Measurements from ENCODE around the gene PDCD10. TPM values are rescaled to one million over a fixed set of nuclear protein-coding genes. Genes with fewer than 3 reads are reported as not detected.

PDCD10 gene
- total RNA-seq, 4 donors from 2014 or later, result 45.4 to 83.5 (median 73.0) TPM

- Histone ChIP-seq H3K27me3 (no peaks in the 10 kb centered on the region), H3K9me3 (no peaks in the 10 kb centered on the region), H3K4me3 (no peak overlapping the region), H3K27ac (no peak overlapping the region), H3K4me1 (peaks cover 0 to 4% of the 10 kb centered on the region in 2 donors), H3K36me3 (no peaks in the 10 kb centered on the region)
- no peak for TF ChIP-seq CTCF (IDR thresholded peaks at IDR 0.05)
- no peak for TF ChIP-seq POLR2A (IDR thresholded peaks at IDR 0.05)
- DNase-seq, result no peak
- intact Hi-C loops (cut with DNase I; ENCODE audit: low total_unique reads), result no loop called here
Observed at GRCh38 chr3:167729591-167729990, 5.1 kb downstream of the PDCD10 start.

DNA sequence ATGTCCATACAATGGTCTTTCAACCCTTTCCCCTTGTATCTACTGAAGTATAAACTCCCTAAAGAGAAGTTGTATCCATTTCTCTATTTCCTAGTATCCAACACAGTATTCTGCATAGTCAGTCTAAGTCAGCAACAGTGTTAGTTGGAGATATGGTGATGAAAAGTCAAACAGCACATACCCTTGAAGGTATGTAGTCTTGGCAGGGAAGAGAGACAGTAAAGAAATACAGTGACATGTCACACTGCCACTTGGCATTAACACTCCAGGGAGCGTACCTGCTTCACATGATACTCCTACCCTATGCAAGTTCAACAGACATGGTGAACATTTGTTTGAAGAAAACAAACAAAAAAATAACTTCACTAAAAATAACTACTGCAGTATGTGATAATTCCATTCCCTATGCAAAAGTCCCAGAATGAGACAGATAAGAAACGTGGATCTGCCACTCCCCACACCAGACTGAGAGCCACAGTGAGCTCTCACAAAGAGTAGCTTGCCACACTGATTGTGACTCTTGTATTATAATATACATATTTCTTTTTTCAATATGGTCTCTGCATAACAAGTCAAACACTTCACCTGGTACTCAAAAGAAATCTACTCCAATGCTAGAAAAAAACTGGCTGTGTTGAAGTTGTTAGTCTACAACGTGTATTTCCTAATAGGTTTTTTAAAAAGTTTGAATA is 5.9 kb downstream of the PDCD10 start:
- Histone ChIP-seq H3K27ac (no peak overlapping the region), H3K4me3 (no peak overlapping the region), H3K9me3 (no peaks in the 10 kb centered on the region), H3K4me1 (peaks cover 0 to 4% of the 10 kb centered on the region in 2 donors), H3K27me3 (no peaks in the 10 kb centered on the region), H3K36me3 (no peaks in the 10 kb centered on the region)
- DNase-seq, result no peak
- TF ChIP-seq POLR2A (IDR thresholded peaks at IDR 0.05) (no peak), CTCF (IDR thresholded peaks at IDR 0.05) (no peak)
- intact Hi-C loops (cut with DNase I; ENCODE audit: low total_unique reads), result no loop called here

GRCh38 chr3:167728176-167728575 is 6.5 kb downstream of the PDCD10 start:
- Histone ChIP-seq H3K27me3 (no peaks in the 10 kb centered on the region), H3K4me1 (peaks cover 0 to 4% of the 10 kb centered on the region in 2 donors), H3K27ac (no peak overlapping the region), H3K9me3 (no peaks in the 10 kb centered on the region), H3K4me3 (no peak overlapping the region), H3K36me3 (no peaks in the 10 kb centered on the region)
- no peak for DNase-seq
- intact Hi-C loops (cut with DNase I; ENCODE audit: low total_unique reads), result no loop called here
- TF ChIP-seq POLR2A (IDR thresholded peaks at IDR 0.05) (no peak), CTCF (IDR thresholded peaks at IDR 0.05) (no peak)

DNA sequence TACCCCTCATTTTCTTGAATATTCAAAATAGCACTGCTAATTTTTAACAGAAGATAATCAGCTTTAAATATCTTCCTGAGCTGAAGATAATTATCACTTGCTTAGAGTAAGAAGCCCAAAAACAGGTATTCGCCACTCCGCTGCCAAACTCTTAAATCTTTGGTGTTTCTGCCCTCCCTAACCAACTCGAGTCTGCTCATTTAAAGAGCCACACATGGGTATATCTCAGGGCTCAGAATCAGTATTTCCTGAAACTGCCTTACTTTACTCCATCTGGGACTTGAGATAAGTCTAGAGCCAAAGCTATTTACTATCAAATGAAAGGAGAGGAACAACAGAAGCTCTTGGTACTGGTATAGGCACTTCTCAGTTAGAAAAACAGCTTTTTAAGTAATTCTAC is 10.8 kb downstream of the PDCD10 start:
- peaks cover 0 to 1% of the 10 kb centered on the region in 2 donors for H3K4me1 ChIP-seq
- no peak for TF ChIP-seq POLR2A (IDR thresholded peaks at IDR 0.05)
- no peak for TF ChIP-seq CTCF (IDR thresholded peaks at IDR 0.05)
- intact Hi-C loops (cut with DNase I; ENCODE audit: low total_unique reads), result no loop called here
- no peaks in the 10 kb centered on the region for H3K36me3 ChIP-seq
- DNase-seq, result no peak
- no peak overlapping the region for H3K27ac ChIP-seq
- no peaks in the 10 kb centered on the region for H3K27me3 ChIP-seq
- H3K9me3 ChIP-seq, result no peaks in the 10 kb centered on the region
- no peak overlapping the region for H3K4me3 ChIP-seq

DNA sequence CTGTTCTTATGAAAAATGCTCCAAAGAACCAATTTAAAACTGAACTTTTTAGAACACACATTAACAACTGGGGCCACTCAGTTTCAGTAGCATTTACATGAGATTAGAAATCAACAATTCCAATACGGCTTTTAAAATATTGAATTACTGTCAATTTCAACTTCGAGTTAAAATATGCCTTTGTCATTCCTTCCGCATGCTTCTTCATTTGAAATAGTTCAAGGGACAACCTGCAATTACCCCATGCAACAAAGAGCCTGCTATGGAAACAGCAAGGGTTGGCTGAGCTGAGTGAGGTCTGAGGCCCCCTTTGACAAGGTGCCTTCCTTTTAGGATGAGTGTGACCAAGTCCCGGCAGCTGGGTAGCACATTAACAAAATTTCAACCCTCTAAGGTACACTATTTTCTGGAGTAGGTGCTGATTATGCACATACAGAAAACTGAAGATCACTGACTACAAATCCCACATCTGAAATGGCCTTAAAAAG is 11.6 kb downstream of the PDCD10 start:
- DNase-seq, result no peak
- Histone ChIP-seq H3K9me3 (no peaks in the 10 kb centered on the region), H3K27ac (no peak overlapping the region), H3K4me1 (no peaks in the 10 kb centered on the region), H3K4me3 (no peak overlapping the region), H3K36me3 (no peaks in the 10 kb centered on the region), H3K27me3 (no peaks in the 10 kb centered on the region)
- TF ChIP-seq CTCF (IDR thresholded peaks at IDR 0.05) (no peak), POLR2A (IDR thresholded peaks at IDR 0.05) (no peak)
- intact Hi-C loops (cut with DNase I; ENCODE audit: low total_unique reads), result no loop called here

Data from uterus (tissue), 4 donors.